A549 (cell line): ENCODE results near the gene UGT3A1.
"Not testable (repeated sequence)": the region's sequence is repeated elsewhere in the genome, so short reads cannot be mapped to it uniquely, and the experiment has no call there.

ENCODE experiments used
- CEBPB ChIP-seq, 2 experiments: fragments of >200 bp in 1 of 2; sonication (Bioruptor Twin) in 1 of 2; formaldehyde crosslinking in 1 of 2; IDR thresholded peaks; 2 replicates each; pipeline ENCODE4 v1.6.1; 2012 to 2016
- EP300 ChIP-seq, 2 experiments: fragments of >200 bp; sonication (Bioruptor Twin); formaldehyde crosslinking; IDR thresholded peaks; 2 replicates in 1 of 2; 3 replicates in 1 of 2; pipeline ENCODE4 v1.6.1; 2016 to 2017
- HOXA7 ChIP-seq: fragments of 250-450 bp; sonication (Bioruptor Pico); IDR thresholded peaks from 2 replicates; pipeline ENCODE4 v1.5.0; 2020; ENCODE audit warnings: mild to moderate bottlenecking, moderate library complexity
- MAX ChIP-seq: IDR thresholded peaks from 2 replicates; pipeline ENCODE4 v1.6.1; 2012
- MAZ ChIP-seq: fragments of 150-350 bp; IDR thresholded peaks from 2 replicates; pipeline ENCODE4 v1.6.1; 2014; ENCODE audit warnings: antibody characterized with exemption, low read depth, low read length, borderline replicate concordance
- NR3C1 ChIP-seq: fragments of >200 bp; sonication (Bioruptor Twin); formaldehyde crosslinking; IDR thresholded peaks from 3 replicates; pipeline ENCODE4 v1.6.1; 2017
- POLR2A ChIP-seq: IDR thresholded peaks from 2 replicates; pipeline ENCODE4 v1.6.1; 2012; ENCODE audit warnings: mild to moderate bottlenecking, low read length
- TF ChIP-seq, protein P1 (sequence below): fragments of >200 bp; sonication (Bioruptor Twin); formaldehyde crosslinking; IDR thresholded peaks from 3 replicates; pipeline ENCODE4 v1.5.1; 2016
- TF ChIP-seq, protein P2 (sequence below): fragments of 450-650 bp; IDR thresholded peaks from 2 replicates; pipeline ENCODE4 v1.6.1; 2014; ENCODE audit warnings: antibody characterized with exemption

DNA sequence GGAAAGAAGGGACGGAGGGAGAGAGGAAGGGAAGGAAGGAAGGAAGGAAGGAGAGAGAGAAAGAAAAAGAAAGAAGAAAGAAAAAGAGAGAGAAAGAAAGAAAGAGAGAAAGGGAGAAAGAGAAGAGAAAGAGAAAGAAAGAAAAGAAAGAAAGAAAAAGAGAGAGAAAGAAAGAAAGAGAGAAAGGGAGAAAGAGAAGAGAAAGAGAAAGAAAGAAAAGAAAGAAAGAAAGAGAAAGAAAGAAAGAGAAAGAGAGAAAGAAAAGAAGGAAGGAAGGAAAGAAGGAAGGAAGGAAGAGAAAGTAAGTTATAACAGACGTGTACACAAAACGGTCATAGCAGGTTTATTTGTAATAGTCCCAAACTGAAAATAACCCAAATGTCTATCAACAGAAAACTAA lies 14.3 kb downstream of the UGT3A1 start:
- TF ChIP-seq EP300 (IDR thresholded peaks at IDR 0.05); MAX; MAZ; CEBPB (IDR thresholded peaks at IDR 0.05); POLR2A; HOXA7 (CRISPR knock-in tag); NR3C1: not testable (repeated sequence)
- TF ChIP-seq, protein P1, sequence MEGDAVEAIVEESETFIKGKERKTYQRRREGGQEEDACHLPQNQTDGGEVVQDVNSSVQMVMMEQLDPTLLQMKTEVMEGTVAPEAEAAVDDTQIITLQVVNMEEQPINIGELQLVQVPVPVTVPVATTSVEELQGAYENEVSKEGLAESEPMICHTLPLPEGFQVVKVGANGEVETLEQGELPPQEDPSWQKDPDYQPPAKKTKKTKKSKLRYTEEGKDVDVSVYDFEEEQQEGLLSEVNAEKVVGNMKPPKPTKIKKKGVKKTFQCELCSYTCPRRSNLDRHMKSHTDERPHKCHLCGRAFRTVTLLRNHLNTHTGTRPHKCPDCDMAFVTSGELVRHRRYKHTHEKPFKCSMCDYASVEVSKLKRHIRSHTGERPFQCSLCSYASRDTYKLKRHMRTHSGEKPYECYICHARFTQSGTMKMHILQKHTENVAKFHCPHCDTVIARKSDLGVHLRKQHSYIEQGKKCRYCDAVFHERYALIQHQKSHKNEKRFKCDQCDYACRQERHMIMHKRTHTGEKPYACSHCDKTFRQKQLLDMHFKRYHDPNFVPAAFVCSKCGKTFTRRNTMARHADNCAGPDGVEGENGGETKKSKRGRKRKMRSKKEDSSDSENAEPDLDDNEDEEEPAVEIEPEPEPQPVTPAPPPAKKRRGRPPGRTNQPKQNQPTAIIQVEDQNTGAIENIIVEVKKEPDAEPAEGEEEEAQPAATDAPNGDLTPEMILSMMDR = not testable (repeated sequence)
- TF ChIP-seq, protein P2, sequence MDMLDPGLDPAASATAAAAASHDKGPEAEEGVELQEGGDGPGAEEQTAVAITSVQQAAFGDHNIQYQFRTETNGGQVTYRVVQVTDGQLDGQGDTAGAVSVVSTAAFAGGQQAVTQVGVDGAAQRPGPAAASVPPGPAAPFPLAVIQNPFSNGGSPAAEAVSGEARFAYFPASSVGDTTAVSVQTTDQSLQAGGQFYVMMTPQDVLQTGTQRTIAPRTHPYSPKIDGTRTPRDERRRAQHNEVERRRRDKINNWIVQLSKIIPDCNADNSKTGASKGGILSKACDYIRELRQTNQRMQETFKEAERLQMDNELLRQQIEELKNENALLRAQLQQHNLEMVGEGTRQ = not testable (repeated sequence)
